SU-DHL-6 (cell line): Measurements from ENCODE around the gene TENM4.

Experiments
- CTCF ChIP-seq: fragments of 200-600 bp; sonication (generic); IDR thresholded peaks from one replicate; pipeline ENCODE4 v1.5.1; 2017; ENCODE audit warnings: antibody characterized with exemption, mild to moderate bottlenecking, low read length, moderate library complexity; ENCODE audit not compliant: insufficient read depth, poor library complexity, severe bottlenecking
- EZH2phosphoT487 ChIP-seq: fragments of 200-600 bp; sonication (generic), shearing (Covaris generic); conservative IDR thresholded peaks from 2 replicates; pipeline ENCODE4 v1.6.1; 2018; ENCODE audit warnings: mild to moderate bottlenecking, antibody characterized with exemption, low read length, moderate library complexity, mixed read lengths

- no peak for TF ChIP-seq EZH2phosphoT487
- no peak for TF ChIP-seq CTCF
These were observed 26.8 kb downstream of the TENM4 start for GRCh38 chr11:79414041-79414440.
